DMS153 (cell line): ENCODE results near the gene UGGT2.
A peak's percentile ranks its signal among the peaks of the same experiment; 100 is the strongest.
"Not testable (repeated sequence)": the region's sequence is repeated elsewhere in the genome, so short reads cannot be mapped to it uniquely, and the experiment has no call there.

Source experiments
- DNase-seq: peaks from one replicate; lab custom pipeline; 2025; lab: John Stamatoyannopoulos, UW

The UGGT2 gene

GRCh38 chr13:96051946-96052345, 1.3 kb downstream of the UGGT2 start:
- not testable (repeated sequence) for DNase-seq

- DNase-seq = not testable (repeated sequence)
Observed at GRCh38 chr13:96051491-96051890, 1.7 kb downstream of the UGGT2 start.

- DNase-seq = not testable (repeated sequence)
Observed at GRCh38 chr13:96050955-96051354, 2.2 kb downstream of the UGGT2 start.

- not testable (repeated sequence) for DNase-seq
Observed at GRCh38 chr13:96046449-96047126, 6.6 kb downstream of the UGGT2 start.

GRCh38 chr13:96044238-96044637, 9.0 kb downstream of the UGGT2 start:
- DNase-seq = no peak

GRCh38 chr13:96041326-96042110, 11.7 kb downstream of the UGGT2 start:
- no peak for DNase-seq

- DNase-seq = no peak
Observed at GRCh38 chr13:96036515-96036914, 16.7 kb downstream of the UGGT2 start.

- no peak for DNase-seq
Observed at GRCh38 chr13:96034662-96035061, 18.5 kb downstream of the UGGT2 start.

GRCh38 chr13:96033220-96034015, 19.8 kb downstream of the UGGT2 start:
- DNase-seq = no peak

- no peak for DNase-seq
Observed at GRCh38 chr13:96032717-96033116, 20.5 kb downstream of the UGGT2 start.

- no peak for DNase-seq
Observed at GRCh38 chr13:96029002-96029401, 24.2 kb downstream of the UGGT2 start.

GRCh38 chr13:96027496-96027895, 25.7 kb downstream of the UGGT2 start:
- no peak for DNase-seq

GRCh38 chr13:96025283-96025682, 27.9 kb downstream of the UGGT2 start:
- no peak for DNase-seq

- peak; percentile 4 for DNase-seq
Observed at GRCh38 chr13:96020931-96021330, 32.3 kb downstream of the UGGT2 start.

GRCh38 chr13:96020155-96020575, 33.0 kb downstream of the UGGT2 start:
- peak; percentile 47 for DNase-seq

GRCh38 chr13:96018135-96018534, 35.1 kb downstream of the UGGT2 start:
- no peak for DNase-seq

- DNase-seq = no peak
Observed at GRCh38 chr13:96011291-96011872, 41.8 kb downstream of the UGGT2 start.

GRCh38 chr13:96003304-96003703, 49.9 kb downstream of the UGGT2 start:
- DNase-seq = no peak

GRCh38 chr13:96002322-96003131, 50.7 kb downstream of the UGGT2 start:
- no peak for DNase-seq

- no peak for DNase-seq
Observed at GRCh38 chr13:96000069-96000468, 53.1 kb downstream of the UGGT2 start.

- DNase-seq = no peak
Observed at GRCh38 chr13:95987841-95988240, 65.4 kb downstream of the UGGT2 start.
